Astrocyte (in vitro differentiated cells and primary cell): ENCODE results near the gene KRT23. TPM values are rescaled to one million over a fixed set of nuclear protein-coding genes. Genes with fewer than 3 reads are reported as not detected.

Experiments used
- DNase-seq: peaks from one replicate; pipeline ENCODE4 v3.0.0-alpha.2; 2010; ENCODE audit warnings: low read depth
- FAIRE-seq: peaks from 2 replicates; lab custom pipeline; 2011; peaks lifted over from hg19 to GRCh38; lab: Jason Lieb, UNC
- H2AFZ ChIP-seq: 2 replicates; pipeline ENCODE4 v1.6.0; 2012; ENCODE audit warnings: low read depth, low read length, inconsistent platforms
- H3K27ac ChIP-seq: 2 replicates; pipeline ENCODE4 v1.5.1; 2011; ENCODE audit warnings: low read depth, low read length, inconsistent platforms
- H3K27me3 ChIP-seq: 2 replicates; pipeline ENCODE4 v1.6.0; 2011; ENCODE audit warnings: low read length, inconsistent platforms; ENCODE audit not compliant: insufficient read depth
- H3K36me3 ChIP-seq: 2 replicates; pipeline ENCODE4 v1.5.1; 2011; ENCODE audit warnings: low read length, inconsistent platforms; ENCODE audit not compliant: insufficient read depth
- H3K4me1 ChIP-seq: 2 replicates; pipeline ENCODE4 v1.5.1; 2011; ENCODE audit warnings: low read length, inconsistent platforms; ENCODE audit not compliant: insufficient read depth
- H3K4me2 ChIP-seq: 2 replicates; pipeline ENCODE4 v1.6.0; 2012; ENCODE audit warnings: low read length, inconsistent platforms
- H3K4me3 ChIP-seq: 2 replicates; pipeline ENCODE4 v1.5.1; 2011; ENCODE audit warnings: low read depth, mild to moderate bottlenecking, low read length, inconsistent platforms; ENCODE audit not compliant: insufficient read depth
- H3K79me2 ChIP-seq: 2 replicates; pipeline ENCODE4 v1.6.0; 2012; ENCODE audit warnings: mild to moderate bottlenecking, low read length, inconsistent platforms; ENCODE audit not compliant: insufficient read depth
- H3K9ac ChIP-seq: 2 replicates; pipeline ENCODE4 v1.6.0; 2012; ENCODE audit warnings: mild to moderate bottlenecking, low read length, inconsistent platforms
- H3K9me3 ChIP-seq: 2 replicates; pipeline ENCODE4 v1.5.1; 2012; ENCODE audit warnings: low read depth, mild to moderate bottlenecking, low read length, inconsistent platforms; ENCODE audit not compliant: insufficient read depth
- H4K20me1 ChIP-seq: 2 replicates; pipeline ENCODE4 v1.6.0; 2012; ENCODE audit warnings: low read length, inconsistent platforms; ENCODE audit not compliant: insufficient read depth
- H3K27ac Mint-ChIP-seq: one replicate; pipeline ENCODE4 v1.8.0; 2021; ENCODE audit warnings: mild to moderate bottlenecking, mixed read lengths; ENCODE audit not compliant: unreplicated experiment
- H3K27me3 Mint-ChIP-seq: one replicate; pipeline ENCODE4 v1.8.0; 2021; ENCODE audit warnings: low read depth, mixed read lengths; ENCODE audit not compliant: unreplicated experiment
- H3K36me3 Mint-ChIP-seq: one replicate; pipeline ENCODE4 v1.8.0; 2021; ENCODE audit warnings: low read depth, mixed read lengths; ENCODE audit not compliant: unreplicated experiment
- H3K4me1 Mint-ChIP-seq: one replicate; pipeline ENCODE4 v1.8.0; 2021; ENCODE audit warnings: low read depth, mixed read lengths; ENCODE audit not compliant: unreplicated experiment
- H3K4me3 Mint-ChIP-seq: one replicate; pipeline ENCODE4 v1.8.0; 2021; ENCODE audit warnings: mild to moderate bottlenecking, moderate library complexity, mixed read lengths; ENCODE audit not compliant: unreplicated experiment
- H3K9me3 Mint-ChIP-seq: one replicate; pipeline ENCODE4 v1.8.0; 2021; ENCODE audit warnings: mild to moderate bottlenecking, mixed read lengths; ENCODE audit not compliant: unreplicated experiment
- CTCF ChIP-seq: IDR thresholded peaks from 2 replicates; pipeline ENCODE4 v1.5.1; 2011; ENCODE audit warnings: low read depth, mild to moderate bottlenecking, inconsistent platforms, low read length, moderate library complexity; ENCODE audit not compliant: insufficient read depth
- EZH2 ChIP-seq: IDR thresholded peaks from 2 replicates; pipeline ENCODE4 v1.6.1; 2012; ENCODE audit warnings: mild to moderate bottlenecking, low read length, inconsistent platforms; ENCODE audit not compliant: insufficient read depth
- total RNA-seq: library from RNA; stranded (reverse); gene quantifications from 2 replicates; pipeline ENCODE4 v1.2.1, GENCODE V29; 2021

The KRT23 gene
- total RNA-seq, 1 donor from 2014 or later = not detected

- Histone ChIP-seq H3K4me1 (no peaks in the 10 kb centered on the region), H3K36me3 (no peaks in the 10 kb centered on the region), H3K4me3 (no peak overlapping the region), H3K79me2 (no peaks in the 10 kb centered on the region), H3K27ac (no peak overlapping the region), H3K9me3 (no peaks in the 10 kb centered on the region), H3K4me2 (no peak overlapping the region), H2AFZ (no peak overlapping the region), H3K27me3 (no peaks in the 10 kb centered on the region), H4K20me1 (no peaks in the 10 kb centered on the region), H3K9ac (no peak overlapping the region)
- Mint-ChIP-seq H3K27me3 (peaks cover 1% of the 10 kb centered on the region), H3K4me3 (no peak overlapping the region), H3K27ac (no peak overlapping the region), H3K9me3 (no peaks in the 10 kb centered on the region), H3K36me3 (no peaks in the 10 kb centered on the region), H3K4me1 (no peaks in the 10 kb centered on the region)
- no peak for TF ChIP-seq EZH2
- FAIRE-seq (no peak), DNase-seq (no peak)
Observed at GRCh38 chr17:40978575-40979151, 41.2 kb upstream of the KRT23 start.

GRCh38 chr17:40975516-40975915 lies 38.1 kb upstream of the KRT23 start:
- Histone ChIP-seq H3K4me1 (no peaks in the 10 kb centered on the region), H2AFZ (no peak overlapping the region), H3K4me3 (no peak overlapping the region), H3K9ac (no peak overlapping the region), H3K4me2 (no peak overlapping the region), H3K27me3 (no peaks in the 10 kb centered on the region), H4K20me1 (no peaks in the 10 kb centered on the region), H3K36me3 (no peaks in the 10 kb centered on the region), H3K9me3 (no peaks in the 10 kb centered on the region), H3K27ac (no peak overlapping the region), H3K79me2 (no peaks in the 10 kb centered on the region)
- no peak for DNase-seq
- FAIRE-seq = no peak
- no peak overlapping the region for H3K27ac Mint-ChIP-seq
- H3K36me3 Mint-ChIP-seq = no peaks in the 10 kb centered on the region
- no peaks in the 10 kb centered on the region for H3K9me3 Mint-ChIP-seq
- no peaks in the 10 kb centered on the region for H3K4me1 Mint-ChIP-seq
- no peaks in the 10 kb centered on the region for H3K27me3 Mint-ChIP-seq
- TF ChIP-seq EZH2 (no peak), CTCF (no peak)
- H3K4me3 Mint-ChIP-seq = no peak overlapping the region

GRCh38 chr17:40974366-40974765 lies 36.9 kb upstream of the KRT23 start:
- DNase-seq (no peak), FAIRE-seq (no peak)

More at GRCh38 chr17:40974366-40974765, 36.9 kb upstream of the KRT23 start:
- Mint-ChIP-seq H3K9me3 (no peaks in the 10 kb centered on the region), H3K27ac (no peak overlapping the region), H3K27me3 (no peaks in the 10 kb centered on the region), H3K4me3 (no peak overlapping the region), H3K36me3 (no peaks in the 10 kb centered on the region), H3K4me1 (no peaks in the 10 kb centered on the region)
- Histone ChIP-seq H3K79me2 (no peaks in the 10 kb centered on the region), H3K4me1 (no peaks in the 10 kb centered on the region), H3K9ac (no peak overlapping the region), H2AFZ (no peak overlapping the region), H3K27ac (no peak overlapping the region), H3K27me3 (no peaks in the 10 kb centered on the region), H3K36me3 (no peaks in the 10 kb centered on the region), H3K9me3 (no peaks in the 10 kb centered on the region), H4K20me1 (no peaks in the 10 kb centered on the region), H3K4me2 (no peak overlapping the region), H3K4me3 (no peak overlapping the region)
- TF ChIP-seq EZH2 (no peak), CTCF (no peak)
